Stimulated activated CD4-positive, alpha-beta T cell treated with anti-CD3 and anti-CD28 coated beads, Interleukin-2, amount 100 ng/mL, for 4 hours (primary cell): ENCODE measurements around the gene ARHGAP6.
"Not testable (repeated sequence)": the region's sequence is repeated elsewhere in the genome, so short reads cannot be mapped to it uniquely, and the experiment has no call there.

Experiments
- DNase-seq: peaks from one replicate; pipeline ENCODE4 v3.0.0-alpha.2; 2020; ENCODE audit warnings: low read depth

Gene ARHGAP6

DNA sequence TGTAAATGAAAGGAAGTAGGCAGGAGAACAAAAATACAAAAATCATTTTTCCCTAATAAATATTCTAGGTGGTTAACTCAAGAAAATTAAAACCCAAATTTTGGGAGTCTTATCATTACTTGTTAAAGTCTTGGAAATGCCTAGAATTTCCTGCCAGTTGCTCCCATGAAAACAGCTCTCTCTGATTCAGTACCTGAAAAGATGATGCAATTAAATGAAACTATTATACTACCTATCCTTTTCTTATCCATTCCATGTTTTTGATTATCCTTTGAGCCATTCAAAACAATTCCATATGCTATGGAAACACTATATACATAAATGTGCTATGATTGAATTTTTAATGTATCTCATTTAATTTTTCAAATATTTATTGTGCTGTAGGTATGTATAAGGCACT lies 423.0 kb downstream of the ARHGAP6 start:
- DNase-seq = no peak

- no peak for DNase-seq
These were observed 424.0 kb downstream of the ARHGAP6 start for GRCh38 chrX:11241720-11242119.

- DNase-seq = no peak
These were observed 426.5 kb downstream of the ARHGAP6 start for GRCh38 chrX:11239230-11239629.

DNA sequence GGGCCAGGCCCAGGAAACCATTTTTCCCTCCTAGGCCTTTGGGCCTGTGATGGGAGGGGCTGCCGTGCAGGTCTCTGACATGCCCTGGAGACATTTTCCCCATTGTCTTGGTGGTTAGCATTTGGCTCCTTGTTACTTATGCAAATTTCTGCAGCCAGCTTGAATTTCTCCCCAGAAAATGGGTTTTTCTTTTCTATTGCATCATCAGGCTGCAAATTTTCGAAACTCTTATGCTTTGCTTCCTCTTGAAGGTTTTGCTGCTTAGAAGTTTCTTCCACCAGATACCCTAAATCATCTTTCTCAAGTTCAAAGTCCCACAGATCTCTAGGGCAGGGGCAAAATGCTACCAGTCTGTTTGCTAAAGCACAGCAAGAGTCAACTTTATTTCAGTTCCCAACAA lies 430.3 kb downstream of the ARHGAP6 start:
- not testable (repeated sequence) for DNase-seq

DNA sequence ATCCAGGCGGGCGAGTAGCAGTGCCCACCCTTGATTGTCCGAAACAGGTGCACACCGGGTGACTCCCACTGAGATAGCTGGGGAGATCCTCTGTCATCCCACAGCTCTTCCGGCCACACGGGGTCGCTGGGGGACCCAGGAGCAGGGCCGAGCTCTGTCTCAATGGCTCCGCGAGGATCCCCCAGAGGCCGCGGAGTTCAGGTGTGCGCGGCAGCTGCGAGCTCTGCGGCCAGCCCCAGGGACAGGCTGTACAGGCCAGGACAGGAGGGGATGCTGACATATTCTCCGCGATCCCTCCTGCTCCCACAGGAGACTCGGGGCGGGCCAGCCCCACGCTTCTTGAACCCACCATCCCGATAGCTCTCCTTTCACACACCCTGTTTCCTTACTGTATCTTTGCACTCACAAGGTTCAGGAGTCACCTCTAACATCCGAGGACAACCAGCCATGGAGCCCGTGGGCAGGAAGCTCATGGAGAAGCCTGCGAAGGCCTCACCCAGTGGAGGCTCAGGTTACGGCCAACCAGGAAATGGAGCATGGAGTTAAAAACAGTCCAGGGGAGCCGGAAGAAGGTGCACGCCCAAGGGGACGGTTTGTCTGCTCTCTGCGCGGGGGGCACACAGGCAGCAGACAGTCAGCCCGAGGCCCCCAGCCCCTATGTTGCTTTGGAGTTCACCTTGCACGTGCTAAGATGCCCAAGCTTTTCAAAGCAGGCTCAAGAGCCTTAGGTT lies 450.4 kb downstream of the ARHGAP6 start:
- no peak for DNase-seq

- DNase-seq = no peak
These were observed 451.2 kb downstream of the ARHGAP6 start for GRCh38 chrX:11214346-11215190.

- DNase-seq = no peak
These were observed 453.0 kb downstream of the ARHGAP6 start for GRCh38 chrX:11212741-11213140.

GRCh38 chrX:11210415-11210801 lies 455.3 kb downstream of the ARHGAP6 start:
- DNase-seq = no peak

DNA sequence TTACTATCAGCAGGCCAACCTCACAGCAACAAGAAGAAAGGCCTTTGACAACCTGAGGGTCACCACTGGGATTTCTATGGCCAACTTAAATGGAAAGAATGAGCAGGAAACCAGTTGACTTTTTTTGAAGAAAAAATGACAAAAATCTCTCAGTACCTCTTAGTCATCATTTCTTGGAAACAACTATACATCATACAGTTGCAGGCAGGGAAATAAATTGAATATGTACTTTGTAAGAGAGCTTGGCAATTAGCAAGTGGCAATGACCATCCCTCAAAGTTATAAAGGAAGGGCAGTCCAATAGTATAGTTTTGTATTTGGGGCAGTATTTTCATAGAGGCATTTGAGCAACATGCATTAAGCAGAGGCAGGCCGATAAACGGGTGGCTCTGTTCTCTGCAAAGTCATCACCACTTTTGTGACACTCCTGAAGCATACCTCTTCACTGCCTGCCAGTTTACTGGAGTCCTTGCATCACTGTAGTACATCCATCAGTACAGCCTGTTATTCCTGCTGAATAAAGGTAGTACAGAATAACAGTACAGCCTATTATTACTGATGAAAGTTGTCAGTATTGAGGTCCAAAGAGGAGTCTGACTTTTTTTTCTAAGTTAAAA lies 455.8 kb downstream of the ARHGAP6 start:
- DNase-seq = no peak

GRCh38 chrX:11206716-11207115 lies 459.0 kb downstream of the ARHGAP6 start:
- no peak for DNase-seq

DNA sequence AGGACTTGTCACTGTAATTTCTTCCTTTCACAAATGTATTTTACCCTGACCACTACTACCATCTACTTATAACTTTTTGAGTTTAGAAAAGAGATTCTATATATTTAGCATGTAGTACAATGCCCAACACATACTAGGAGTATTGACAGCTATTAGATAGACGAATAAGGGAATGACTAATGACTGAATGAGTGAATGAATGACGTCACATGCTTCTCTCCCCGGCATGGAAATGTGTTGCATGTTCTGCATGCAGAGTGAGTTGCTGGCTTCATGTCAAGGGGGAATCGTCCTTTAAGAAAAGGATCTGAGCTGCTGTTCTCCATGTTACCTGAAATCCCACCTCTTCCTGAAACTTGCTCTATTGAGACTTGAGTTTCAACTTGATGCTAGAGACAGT lies 459.9 kb downstream of the ARHGAP6 start:
- no peak for DNase-seq

DNA sequence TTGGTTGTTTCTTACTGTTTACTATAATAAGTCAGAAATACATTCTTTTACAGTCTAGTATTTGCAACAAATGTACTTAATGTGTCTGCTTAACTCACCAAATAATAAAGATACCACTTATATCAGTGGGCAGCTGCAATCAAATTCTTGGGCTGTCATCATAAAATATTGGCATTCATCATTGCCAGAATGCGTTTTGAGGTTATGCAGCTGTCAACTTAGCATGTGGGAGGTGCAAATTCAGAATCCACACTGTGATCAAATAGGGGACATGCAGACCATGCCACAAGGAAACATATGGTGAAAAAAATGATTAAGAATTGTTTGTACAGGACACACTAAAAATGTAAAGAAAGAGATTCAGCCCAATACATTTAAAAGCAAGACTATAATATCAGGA lies 468.0 kb downstream of the ARHGAP6 start:
- DNase-seq = no peak

- DNase-seq = no peak
These were observed 469.2 kb downstream of the ARHGAP6 start for GRCh38 chrX:11196476-11196875.

- no peak for DNase-seq
These were observed 472.7 kb downstream of the ARHGAP6 start for GRCh38 chrX:11193035-11193469.

GRCh38 chrX:11190745-11191510 lies 474.8 kb downstream of the ARHGAP6 start:
- no peak for DNase-seq

GRCh38 chrX:11189097-11189496 lies 476.6 kb downstream of the ARHGAP6 start:
- DNase-seq = no peak

- DNase-seq = no peak
These were observed 477.1 kb downstream of the ARHGAP6 start for GRCh38 chrX:11188664-11189063.

- DNase-seq = no peak
These were observed 478.7 kb downstream of the ARHGAP6 start for GRCh38 chrX:11187001-11187400.

- no peak for DNase-seq
These were observed 479.9 kb downstream of the ARHGAP6 start for GRCh38 chrX:11185861-11186260.

DNA sequence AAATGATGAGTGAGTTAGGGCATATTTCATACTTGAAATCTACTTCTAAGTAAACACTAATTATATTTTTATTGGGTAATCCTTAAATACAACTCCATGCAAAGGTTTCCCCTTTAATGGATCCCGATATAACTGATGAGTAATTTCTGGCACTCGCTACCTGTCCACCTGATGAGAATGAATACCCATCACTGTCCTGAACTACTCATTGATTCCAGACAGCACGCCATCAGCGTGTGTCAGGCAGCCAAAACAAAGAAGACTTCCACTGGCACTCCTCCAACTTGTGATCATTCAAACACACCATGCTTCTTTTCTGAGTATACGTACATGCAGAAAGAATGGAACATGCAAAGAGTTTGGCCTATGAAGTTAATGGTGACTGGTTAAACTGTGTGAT lies 485.1 kb downstream of the ARHGAP6 start:
- DNase-seq = no peak

DNA sequence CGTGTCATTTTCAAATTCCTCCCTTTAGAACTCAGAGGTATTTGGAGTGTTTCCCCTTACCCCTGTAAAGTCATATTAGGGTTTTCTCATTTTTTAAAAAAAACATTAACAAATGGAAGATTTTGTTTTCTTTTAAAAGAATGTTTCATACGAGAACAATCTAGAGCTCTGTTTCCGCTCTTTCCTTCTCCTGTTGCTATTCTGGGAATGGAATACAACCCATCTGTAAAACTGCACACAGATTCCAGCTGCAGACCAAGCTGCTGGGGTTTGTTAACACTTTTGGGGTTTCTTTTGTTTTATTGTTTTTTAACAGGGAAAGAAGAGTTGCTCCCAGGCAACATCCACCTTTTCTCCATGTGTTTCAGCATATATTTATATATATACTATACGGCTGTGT lies 493.3 kb downstream of the ARHGAP6 start:
- no peak for DNase-seq

GRCh38 chrX:11171956-11172355 lies 493.8 kb downstream of the ARHGAP6 start:
- no peak for DNase-seq
